Keratinocyte (primary cell): ENCODE measurements around the gene CMC4. TPM values are rescaled to one million over a fixed set of nuclear protein-coding genes. Genes with fewer than 3 reads are reported as not detected.

Source experiments
- DNase-seq: peaks from one replicate; pipeline ENCODE4 v3.0.0-alpha.2; 2011; ENCODE audit warnings: low read depth, missing footprints, low spot score
- FAIRE-seq: peaks from 2 replicates; lab custom pipeline; 2011; peaks lifted over from hg19 to GRCh38; lab: Jason Lieb, UNC
- H2AFZ ChIP-seq: 2 replicates; pipeline ENCODE4 v1.6.0; 2012; ENCODE audit warnings: low read length, control low read depth, inconsistent platforms; ENCODE audit not compliant: control insufficient read depth
- H3K27ac ChIP-seq: 2 replicates; pipeline ENCODE4 v1.5.1; 2011; ENCODE audit warnings: low read length; ENCODE audit not compliant: control insufficient read depth, insufficient read depth
- H3K27me3 ChIP-seq: 3 replicates; pipeline ENCODE4 v1.6.0; 2011; ENCODE audit warnings: low read length; ENCODE audit not compliant: control insufficient read depth, insufficient read depth; ENCODE audit errors: extremely low read depth
- H3K36me3 ChIP-seq, 2 experiments: 2 replicates in 1 of 2; 3 replicates in 1 of 2; pipeline ENCODE4 v1.5.1; 2011; ENCODE audit warnings: low read length in 2 of 2, mild to moderate bottlenecking in 1 of 2; ENCODE audit not compliant: control insufficient read depth in 2 of 2, insufficient read depth in 2 of 2; ENCODE audit errors: extremely low read depth in 1 of 2
- H3K4me1 ChIP-seq: 3 replicates; pipeline ENCODE4 v1.5.1; 2011; ENCODE audit warnings: low read length; ENCODE audit not compliant: control insufficient read depth, insufficient read depth; ENCODE audit errors: extremely low read depth
- H3K4me2 ChIP-seq: 3 replicates; pipeline ENCODE4 v1.6.0; 2011; ENCODE audit warnings: low read depth, low read length; ENCODE audit not compliant: control insufficient read depth, insufficient read depth; ENCODE audit errors: extremely low read depth
- H3K4me3 ChIP-seq, 3 experiments: fragments of 200-600 bp in 1 of 3; sonication (generic) in 1 of 3; 2 replicates in 2 of 3; 3 replicates in 1 of 3; pipeline ENCODE4 v1.5.1; 2011 to 2016; ENCODE audit warnings: low read length in 3 of 3, mild to moderate bottlenecking in 3 of 3, control low read depth in 2 of 3, inconsistent platforms in 1 of 3, low read depth in 1 of 3, mixed read lengths in 1 of 3, mixed run types in 1 of 3, moderate library complexity in 1 of 3; ENCODE audit not compliant: control insufficient read depth in 2 of 3, insufficient read depth in 2 of 3; ENCODE audit errors: extremely low read depth in 1 of 3
- H3K79me2 ChIP-seq: 2 replicates; pipeline ENCODE4 v1.6.0; 2012; ENCODE audit warnings: low read length; ENCODE audit not compliant: control insufficient read depth, insufficient read depth
- H3K9ac ChIP-seq: 3 replicates; pipeline ENCODE4 v1.6.0; 2011; ENCODE audit warnings: low read length; ENCODE audit not compliant: control insufficient read depth, insufficient read depth; ENCODE audit errors: extremely low read depth
- H3K9me1 ChIP-seq: 3 replicates; pipeline ENCODE4 v1.6.0; 2011; ENCODE audit warnings: low read length; ENCODE audit not compliant: control insufficient read depth, insufficient read depth; ENCODE audit errors: extremely low read depth
- H3K9me3 ChIP-seq: 2 replicates; pipeline ENCODE4 v1.5.1; 2012; ENCODE audit warnings: low read depth, low read length; ENCODE audit not compliant: control insufficient read depth
- H4K20me1 ChIP-seq: 3 replicates; pipeline ENCODE4 v1.6.0; 2011; ENCODE audit warnings: low read length; ENCODE audit not compliant: control insufficient read depth, insufficient read depth; ENCODE audit errors: extremely low read depth
- CTCF ChIP-seq, 3 experiments: IDR thresholded peaks in 1 of 3; conservative IDR thresholded peaks in 1 of 3; optimal IDR thresholded peaks in 1 of 3; 2 replicates in 2 of 3; 3 replicates in 1 of 3; pipeline versions ENCODE3 to v1.5.1; 2011; ENCODE audit warnings: low read length in 3 of 3, mild to moderate bottlenecking in 3 of 3, moderate library complexity in 2 of 3, control low read depth in 1 of 3, inconsistent platforms in 1 of 3; ENCODE audit not compliant: insufficient read depth in 2 of 3; ENCODE audit errors: extremely low read depth in 1 of 3
- EZH2 ChIP-seq: IDR thresholded peaks from one replicate; pipeline ENCODE4 v1.6.1; 2012; ENCODE audit warnings: inconsistent platforms, mild to moderate bottlenecking, low read length, moderate library complexity
- dilution Hi-C: fragments of 300-500 bp; cut with MboI; formaldehyde crosslinking; loops from one replicate; pipeline ENCODE4 v1.7.0; 2020; ENCODE audit warnings: low sequenced_read_pairs; ENCODE audit not compliant: extremely low pct_ligation_motif_present
- polyA plus RNA-seq, 5 experiments: library from polyadenylated mRNA; depleted of rRNA in 3 of 5; stranded (reverse) in 3 of 5; stranded (forward) in 1 of 5; unstranded in 1 of 5; fragments of >200 nt; gene quantifications; 1 replicate in 1 of 5; 2 replicates in 3 of 5; 3 replicates in 1 of 5; pipeline versions ENCODE4 v1.2.1 to v1.2.3, GENCODE V29; 2011 to 2012; ENCODE audit warnings: missing spikeins in 2 of 5, low read depth in 1 of 5, low replicate concordance in 1 of 5

Gene CMC4
- polyA plus RNA-seq, 1 donor (not counting 4 experiments of a cell fraction or from before 2014, with no cell fraction given): 10.1 TPM

DNA sequence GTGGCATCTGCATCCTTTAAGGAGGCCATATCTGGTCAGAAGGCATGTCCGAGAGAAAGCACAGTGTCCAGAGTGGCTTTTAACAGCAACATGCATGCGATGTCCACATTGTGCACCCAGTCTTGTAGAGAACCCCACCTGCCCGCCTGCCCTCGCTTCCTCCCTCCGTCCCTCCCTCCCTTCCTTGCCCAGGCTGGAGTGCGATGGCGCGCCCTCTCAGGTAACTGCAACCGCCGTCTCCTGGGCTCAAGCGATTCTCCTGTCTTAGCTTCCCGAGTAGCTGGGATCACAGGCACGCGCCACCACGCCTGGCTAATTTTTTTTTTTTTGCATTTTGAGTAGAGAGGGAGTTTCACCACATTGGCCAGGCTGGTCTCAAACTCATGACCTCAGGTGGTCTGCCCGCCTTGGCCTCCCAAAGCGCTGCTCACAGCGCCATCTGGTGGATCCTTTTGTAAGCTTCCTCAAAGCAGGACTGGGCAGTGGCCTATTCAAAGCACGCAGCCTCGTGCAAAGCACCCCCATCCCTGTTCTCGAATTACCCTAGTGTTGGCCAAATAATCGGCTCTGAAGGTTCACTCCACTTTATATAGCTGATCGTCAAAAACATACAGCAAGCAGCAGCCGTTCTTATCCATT lies 15.4 kb upstream of the CMC4 start:
- H3K9me1 ChIP-seq: no peaks in the 10 kb centered on the region
- no peaks in the 10 kb centered on the region for H3K9me3 ChIP-seq
- no peak overlapping the region for H3K9ac ChIP-seq
- H3K27ac ChIP-seq: no peak overlapping the region
- no peaks in the 10 kb centered on the region for H3K27me3 ChIP-seq
- H3K4me1 ChIP-seq: no peaks in the 10 kb centered on the region
- no peak for TF ChIP-seq EZH2
- TF ChIP-seq CTCF (optimal IDR thresholded peaks at IDR 0.05 in 1 of 3, IDR thresholded peaks at IDR 0.05 in 1 of 3, conservative IDR thresholded peaks at IDR 0.05 in 1 of 3; ENCODE audit: extremely low read depth in 1 of 3, insufficient read depth in 2 of 3, low read length in 3 of 3): peak; percentile 26 to 49 (median 48)
- H3K79me2 ChIP-seq: no peaks in the 10 kb centered on the region
- H3K4me3 ChIP-seq: no peak overlapping the region
- FAIRE-seq (no peak), DNase-seq (no peak)
- peaks cover 0 to 3% of the 10 kb centered on the region in 2 experiments for H3K36me3 ChIP-seq
- no peaks in the 10 kb centered on the region for H4K20me1 ChIP-seq
- dilution Hi-C loops: no loop called here
- H2AFZ ChIP-seq: no peak overlapping the region
- H3K4me2 ChIP-seq: no peak overlapping the region

GRCh38 chrX:155071694-155072280 lies 851 bp upstream of the CMC4 start:
- Histone ChIP-seq H3K4me2 (peak overlapping the region; percentile 82), H3K27me3 (no peaks in the 10 kb centered on the region), H3K27ac (peak overlapping the region; percentile 71), H3K79me2 (peaks cover 28% of the 10 kb centered on the region), H3K36me3 (peaks cover 2 to 4% of the 10 kb centered on the region in 2 experiments), H2AFZ (peak overlapping the region; percentile 86), H3K4me3 (peak overlapping the region; percentile 53 to 85 (median 78)), H3K9me3 (no peaks in the 10 kb centered on the region), H3K4me1 (peaks cover 4% of the 10 kb centered on the region), H4K20me1 (no peaks in the 10 kb centered on the region), H3K9me1 (no peaks in the 10 kb centered on the region), H3K9ac (peak overlapping the region; percentile 88)
- no peak for DNase-seq
- no peak for TF ChIP-seq EZH2
- TF ChIP-seq CTCF (optimal IDR thresholded peaks at IDR 0.05 in 1 of 3, IDR thresholded peaks at IDR 0.05 in 1 of 3, conservative IDR thresholded peaks at IDR 0.05 in 1 of 3; ENCODE audit: extremely low read depth in 1 of 3, insufficient read depth in 2 of 3, low read length in 3 of 3): no peak
- no peak for FAIRE-seq
- dilution Hi-C loops: no loop called here
